ENCODE data around the gene PREX1. TPM values are rescaled to one million over a fixed set of nuclear protein-coding genes. Genes with fewer than 3 reads are reported as not detected.
A peak's percentile ranks its signal among the peaks of the same experiment; 100 is the strongest.

Gene PREX1
- total and polyA plus RNA-seq, 12 donors, result 10.1 to 85.1 (median 42.9) TPM

DNA sequence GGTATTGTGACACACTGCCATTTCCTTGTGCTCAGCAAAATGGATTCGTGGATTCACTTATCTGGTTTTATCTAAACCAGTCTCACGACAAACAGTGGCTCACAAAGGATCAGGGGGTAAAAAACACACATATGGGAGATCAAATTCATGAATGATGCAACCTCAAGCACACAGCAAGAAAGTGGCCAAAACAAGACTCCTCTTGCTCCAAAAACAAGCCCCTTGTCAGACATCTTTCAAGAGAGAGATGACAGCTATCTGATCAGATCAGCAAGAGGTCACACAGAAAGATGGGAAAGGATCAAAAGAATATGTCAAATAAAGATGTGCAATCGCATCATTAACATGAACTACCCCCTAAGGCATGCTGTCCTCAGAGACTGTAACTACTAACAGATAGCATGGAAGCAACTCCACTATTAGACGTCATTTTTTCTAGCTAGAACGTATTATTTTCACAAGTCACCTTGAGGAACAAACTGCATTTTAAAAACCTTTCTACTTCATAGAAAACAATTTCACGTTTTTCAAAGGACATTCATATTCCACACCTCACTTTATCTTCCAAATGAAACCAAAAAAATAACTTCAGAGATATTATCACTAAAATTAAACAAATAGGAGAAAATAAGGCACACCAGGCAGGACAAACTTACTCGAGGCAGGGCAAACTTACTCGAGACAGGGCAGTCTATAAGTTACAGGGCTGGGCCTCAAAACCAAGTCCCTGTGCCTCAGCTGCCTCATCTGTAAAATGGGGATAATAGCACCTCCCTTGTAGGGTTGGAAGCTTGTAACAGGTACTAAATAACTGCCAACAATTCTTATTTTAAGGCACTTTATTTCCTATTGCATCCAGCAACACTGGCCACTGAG lies 122.3 kb downstream of the PREX1 start:
- 82 to 83% (median 82%) methylated on average over 8 of the region's 8 CpGs for WGBS, 4 donors
- Histone ChIP-seq H3K36me3 (replicated peaks in 1 of 2) (no peaks in the 10 kb centered on the region), H3K9me3 (replicated peaks in 1 of 3) (no peaks in the 10 kb centered on the region), H3K4me3 (no peak overlapping the region), H3K4me1 (replicated peaks in 1 of 2) (peaks cover 5 to 27% of the 10 kb centered on the region in 2 donors), H3K27me3 (no peaks in the 10 kb centered on the region), H3K27ac (no peak overlapping the region)
- no peak for DNase-seq
- TF ChIP-seq POLR2A (IDR thresholded peaks at IDR 0.05), result no peak
- TF ChIP-seq, protein P1, sequence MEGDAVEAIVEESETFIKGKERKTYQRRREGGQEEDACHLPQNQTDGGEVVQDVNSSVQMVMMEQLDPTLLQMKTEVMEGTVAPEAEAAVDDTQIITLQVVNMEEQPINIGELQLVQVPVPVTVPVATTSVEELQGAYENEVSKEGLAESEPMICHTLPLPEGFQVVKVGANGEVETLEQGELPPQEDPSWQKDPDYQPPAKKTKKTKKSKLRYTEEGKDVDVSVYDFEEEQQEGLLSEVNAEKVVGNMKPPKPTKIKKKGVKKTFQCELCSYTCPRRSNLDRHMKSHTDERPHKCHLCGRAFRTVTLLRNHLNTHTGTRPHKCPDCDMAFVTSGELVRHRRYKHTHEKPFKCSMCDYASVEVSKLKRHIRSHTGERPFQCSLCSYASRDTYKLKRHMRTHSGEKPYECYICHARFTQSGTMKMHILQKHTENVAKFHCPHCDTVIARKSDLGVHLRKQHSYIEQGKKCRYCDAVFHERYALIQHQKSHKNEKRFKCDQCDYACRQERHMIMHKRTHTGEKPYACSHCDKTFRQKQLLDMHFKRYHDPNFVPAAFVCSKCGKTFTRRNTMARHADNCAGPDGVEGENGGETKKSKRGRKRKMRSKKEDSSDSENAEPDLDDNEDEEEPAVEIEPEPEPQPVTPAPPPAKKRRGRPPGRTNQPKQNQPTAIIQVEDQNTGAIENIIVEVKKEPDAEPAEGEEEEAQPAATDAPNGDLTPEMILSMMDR (IDR thresholded peaks at IDR 0.05), result no peak
- intact Hi-C loops (cut with DNase I), result no loop called here

DNA sequence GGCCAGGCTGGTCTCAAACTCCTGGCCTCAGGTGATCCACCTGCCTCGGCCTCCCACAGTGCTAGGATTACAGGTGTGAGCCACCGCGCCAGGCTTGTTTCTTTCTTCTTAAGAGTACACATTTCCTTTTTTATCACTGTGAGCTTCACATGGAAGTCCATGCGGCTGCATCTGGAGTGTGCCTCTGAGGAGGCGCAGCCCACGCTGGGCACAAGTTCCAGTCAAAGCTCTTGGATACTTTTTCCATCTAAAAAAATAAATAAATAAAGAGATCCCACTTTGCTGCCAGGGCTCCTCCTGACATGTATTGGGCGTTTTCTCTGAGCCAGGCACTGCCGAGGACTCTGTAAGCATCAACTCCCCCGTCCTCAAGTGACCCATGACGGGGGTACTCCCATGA lies 123.0 kb downstream of the PREX1 start:
- H3K4me3 ChIP-seq, result no peak overlapping the region
- intact Hi-C loops (cut with DNase I), result no loop called here
- DNase-seq, result no peak
- no peaks in the 10 kb centered on the region for H3K27me3 ChIP-seq
- H3K36me3 ChIP-seq (replicated peaks in 1 of 2), result peaks cover 0 to 5% of the 10 kb centered on the region in 2 donors
- H3K4me1 ChIP-seq (replicated peaks in 1 of 2), result peaks cover 5 to 27% of the 10 kb centered on the region in 2 donors
- TF ChIP-seq, protein P1 (IDR thresholded peaks at IDR 0.05), result no peak
- no peak for TF ChIP-seq POLR2A (IDR thresholded peaks at IDR 0.05)
- no peaks in the 10 kb centered on the region for H3K9me3 ChIP-seq (replicated peaks in 1 of 3)
- H3K27ac ChIP-seq, result no peak overlapping the region
- WGBS, 4 donors, result 95 to 98% (median 96%) methylated on average over 10 of the region's 10 CpGs

DNA sequence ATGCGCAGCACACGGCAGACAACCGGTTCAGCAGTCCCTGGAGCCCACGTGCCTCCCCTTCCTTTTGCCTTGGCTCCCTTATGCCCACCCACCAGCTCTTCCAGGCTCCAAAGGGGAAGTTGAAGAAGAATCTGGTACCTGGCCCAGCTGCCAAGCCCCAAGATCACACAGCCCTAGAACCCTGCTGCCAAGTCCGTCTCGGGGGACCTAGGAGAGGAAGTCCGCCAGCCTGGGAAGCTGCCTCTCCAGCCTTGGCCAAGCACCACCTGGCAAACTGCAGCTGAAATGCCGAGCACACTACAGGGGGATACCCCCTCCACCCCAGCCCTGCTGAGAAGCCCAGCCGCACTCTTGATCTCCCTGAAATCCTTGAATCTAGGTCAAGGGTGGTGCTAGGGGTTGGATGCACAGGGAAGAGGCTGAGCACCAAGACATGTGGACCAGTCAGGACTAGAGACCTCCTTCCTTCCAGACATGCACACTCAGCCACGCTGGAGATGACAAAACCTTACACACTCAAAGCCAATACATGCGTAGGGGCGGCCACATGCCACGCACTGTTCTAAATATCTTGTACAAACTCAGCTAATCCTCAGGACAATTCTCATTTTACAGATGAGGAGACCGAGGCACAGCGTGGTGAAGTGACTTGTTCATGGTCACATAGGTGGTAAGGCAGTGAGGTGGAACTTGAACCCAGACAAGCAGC lies 124.1 kb downstream of the PREX1 start:
- WGBS, 4 donors, result 60 to 80% (median 69%) methylated on average over 14 to 15 of the region's 15 CpGs
- TF ChIP-seq, protein P1 (IDR thresholded peaks at IDR 0.05), result no peak
- peaks cover 0 to 5% of the 10 kb centered on the region in 2 donors for H3K36me3 ChIP-seq (replicated peaks in 1 of 2)
- intact Hi-C loops (cut with DNase I), result no loop called here
- H3K9me3 ChIP-seq (replicated peaks in 1 of 3), result no peaks in the 10 kb centered on the region
- no peaks in the 10 kb centered on the region for H3K27me3 ChIP-seq
- H3K4me3 ChIP-seq, result no peak overlapping the region
- H3K4me1 ChIP-seq (replicated peaks in 1 of 2), result peaks cover 5 to 28% of the 10 kb centered on the region in 2 donors
- H3K27ac ChIP-seq, result peak overlapping the region in 1 of 5 donors; percentile 3
- no peak for DNase-seq

DNA sequence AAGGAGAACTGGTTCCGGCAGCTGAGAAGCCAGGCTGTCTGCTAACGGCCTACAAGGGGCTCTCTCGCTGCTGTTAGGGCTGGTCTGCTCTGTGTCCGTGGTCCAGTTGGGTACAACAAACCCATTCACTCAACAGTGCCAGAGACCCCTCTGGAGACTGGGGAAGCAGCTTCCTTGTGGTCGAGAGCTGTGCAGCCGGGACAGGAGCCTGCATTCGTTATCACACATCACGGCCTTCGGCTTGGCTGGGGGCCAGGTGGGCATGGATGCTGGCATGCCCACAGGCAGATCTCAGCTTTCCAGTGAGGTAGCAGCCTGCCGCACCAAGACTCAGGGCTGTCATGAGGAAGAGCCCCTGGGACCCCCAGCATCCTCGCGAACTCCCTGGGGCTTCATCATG lies 124.7 kb downstream of the PREX1 start:
- Histone ChIP-seq H3K27me3 (no peaks in the 10 kb centered on the region), H3K9me3 (replicated peaks in 1 of 3) (no peaks in the 10 kb centered on the region), H3K4me1 (replicated peaks in 1 of 2) (peaks cover 5 to 33% of the 10 kb centered on the region in 2 donors), H3K4me3 (no peak overlapping the region), H3K36me3 (replicated peaks in 1 of 2) (peaks cover 0 to 5% of the 10 kb centered on the region in 2 donors), H3K27ac (peak overlapping the region in 1 of 5 donors; percentile 3)
- intact Hi-C loops (cut with DNase I), result no loop called here
- TF ChIP-seq, protein P1 (IDR thresholded peaks at IDR 0.05), result no peak
- no peak for TF ChIP-seq POLR2A (IDR thresholded peaks at IDR 0.05)
- DNase-seq, result peak in 6 of 7 donors; percentile 57 to 81 (median 74)
- WGBS, 4 donors, result 33 to 70% (median 54%) methylated on average over 6 to 12 of the region's 12 CpGs

All from adrenal gland (tissue), 12 donors.